DND-41 (cell line): ENCODE results near the gene AKAP6.

Experiments
- EZH2 ChIP-seq: IDR thresholded peaks from 3 replicates; pipeline ENCODE4 v1.6.1; 2012; ENCODE audit warnings: borderline replicate concordance, low read depth, mild to moderate bottlenecking, moderate library complexity, low read length, inconsistent platforms; ENCODE audit not compliant: severe bottlenecking
- TF ChIP-seq, protein P1 (sequence below): IDR thresholded peaks from 2 replicates; pipeline ENCODE4 v1.5.1; 2012; ENCODE audit warnings: borderline replicate concordance, low read length, moderate library complexity, mild to moderate bottlenecking; ENCODE audit not compliant: poor library complexity, severe bottlenecking; ENCODE audit errors: extremely low read depth

- TF ChIP-seq, protein P1, sequence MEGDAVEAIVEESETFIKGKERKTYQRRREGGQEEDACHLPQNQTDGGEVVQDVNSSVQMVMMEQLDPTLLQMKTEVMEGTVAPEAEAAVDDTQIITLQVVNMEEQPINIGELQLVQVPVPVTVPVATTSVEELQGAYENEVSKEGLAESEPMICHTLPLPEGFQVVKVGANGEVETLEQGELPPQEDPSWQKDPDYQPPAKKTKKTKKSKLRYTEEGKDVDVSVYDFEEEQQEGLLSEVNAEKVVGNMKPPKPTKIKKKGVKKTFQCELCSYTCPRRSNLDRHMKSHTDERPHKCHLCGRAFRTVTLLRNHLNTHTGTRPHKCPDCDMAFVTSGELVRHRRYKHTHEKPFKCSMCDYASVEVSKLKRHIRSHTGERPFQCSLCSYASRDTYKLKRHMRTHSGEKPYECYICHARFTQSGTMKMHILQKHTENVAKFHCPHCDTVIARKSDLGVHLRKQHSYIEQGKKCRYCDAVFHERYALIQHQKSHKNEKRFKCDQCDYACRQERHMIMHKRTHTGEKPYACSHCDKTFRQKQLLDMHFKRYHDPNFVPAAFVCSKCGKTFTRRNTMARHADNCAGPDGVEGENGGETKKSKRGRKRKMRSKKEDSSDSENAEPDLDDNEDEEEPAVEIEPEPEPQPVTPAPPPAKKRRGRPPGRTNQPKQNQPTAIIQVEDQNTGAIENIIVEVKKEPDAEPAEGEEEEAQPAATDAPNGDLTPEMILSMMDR = no peak
- TF ChIP-seq EZH2 = no peak
Measured at GRCh38 chr14:32524609-32525375, 195.7 kb downstream of the AKAP6 start.
